Activated T-cell treated with anti-CD3 and anti-CD28 coated beads, Interleukin-2, amount 50 U/mL, for 72 hours (primary cell): ENCODE data around the gene PPP1R1C. TPM values are rescaled to one million over a fixed set of nuclear protein-coding genes. Genes with fewer than 3 reads are reported as not detected.

ENCODE experiments used
- ATAC-seq, 2 donors: fragments of 150-1000 bp; cut with Tn5 transposase; replicated peaks in 1 of 2; 2 replicates each; pipeline ENCODE4 v1.10.0; 2021; ENCODE audit warnings: moderate library complexity in 2 of 2, mild to moderate bottlenecking in 1 of 2
- DNase-seq, 2 donors: peaks; one replicate each; pipeline ENCODE4 v3.0.0; 2021 to 2022; ENCODE audit warnings: mixed read lengths in 1 of 2
- H3K27ac Mint-ChIP-seq: one replicate; pipeline ENCODE4 v1.8.0; 2022; ENCODE audit warnings: mild to moderate bottlenecking, moderate library complexity, mixed read lengths
- H3K27me3 Mint-ChIP-seq: one replicate; pipeline ENCODE4 v1.8.0; 2022; ENCODE audit warnings: low read depth, mixed read lengths
- H3K36me3 Mint-ChIP-seq, 2 donors: one replicate each; pipeline ENCODE4 v1.8.0; 2022; ENCODE audit warnings: mixed read lengths in 2 of 2, mild to moderate bottlenecking in 1 of 2; ENCODE audit not compliant: insufficient read depth in 2 of 2
- H3K4me1 Mint-ChIP-seq: one replicate; pipeline ENCODE4 v1.8.0; 2022; ENCODE audit warnings: low read depth, mixed read lengths
- H3K4me3 Mint-ChIP-seq, 2 donors: one replicate each; pipeline ENCODE4 v1.8.0; 2022; ENCODE audit warnings: mild to moderate bottlenecking in 2 of 2, mixed read lengths in 2 of 2, moderate library complexity in 2 of 2
- H3K9me3 Mint-ChIP-seq, 2 donors: one replicate each; pipeline ENCODE4 v1.8.0; 2022; ENCODE audit warnings: mixed read lengths in 2 of 2
- total RNA-seq, 2 donors: library from RNA; stranded (reverse); gene quantifications; one replicate each; pipeline ENCODE4 v1.2.3, GENCODE V29; 2022

PPP1R1C gene
- total RNA-seq, 2 donors from 2014 or later: not detected

GRCh38 chr2:182066400-182067087 is 80.9 kb downstream of the PPP1R1C start:
- Mint-ChIP-seq H3K27ac (no peak overlapping the region), H3K9me3 (no peaks in the 10 kb centered on the region), H3K4me3 (no peak overlapping the region), H3K36me3 (no peaks in the 10 kb centered on the region), H3K4me1 (no peaks in the 10 kb centered on the region), H3K27me3 (no peaks in the 10 kb centered on the region)
- DNase-seq: no peak
- ATAC-seq: no peak

- no peaks in the 10 kb centered on the region for H3K9me3 Mint-ChIP-seq
- no peak overlapping the region for H3K27ac Mint-ChIP-seq
- no peak overlapping the region for H3K4me3 Mint-ChIP-seq
- H3K27me3 Mint-ChIP-seq: no peaks in the 10 kb centered on the region
- DNase-seq (no peak), ATAC-seq (no peak)
- H3K4me1 Mint-ChIP-seq: no peaks in the 10 kb centered on the region
- H3K36me3 Mint-ChIP-seq: no peaks in the 10 kb centered on the region
Measured at GRCh38 chr2:182067393-182067792, 81.7 kb downstream of the PPP1R1C start.

GRCh38 chr2:182068811-182069210 is 83.2 kb downstream of the PPP1R1C start:
- no peaks in the 10 kb centered on the region for H3K9me3 Mint-ChIP-seq
- ATAC-seq: no peak
- no peak overlapping the region for H3K27ac Mint-ChIP-seq
- DNase-seq: no peak
- no peak overlapping the region for H3K4me3 Mint-ChIP-seq
- H3K36me3 Mint-ChIP-seq: no peaks in the 10 kb centered on the region
- H3K4me1 Mint-ChIP-seq: no peaks in the 10 kb centered on the region
- no peaks in the 10 kb centered on the region for H3K27me3 Mint-ChIP-seq

GRCh38 chr2:182069416-182069815 is 83.8 kb downstream of the PPP1R1C start:
- no peaks in the 10 kb centered on the region for H3K9me3 Mint-ChIP-seq
- ATAC-seq (no peak), DNase-seq (no peak)
- H3K4me1 Mint-ChIP-seq: no peaks in the 10 kb centered on the region
- H3K27me3 Mint-ChIP-seq: no peaks in the 10 kb centered on the region
- H3K4me3 Mint-ChIP-seq: no peak overlapping the region
- no peak overlapping the region for H3K27ac Mint-ChIP-seq
- no peaks in the 10 kb centered on the region for H3K36me3 Mint-ChIP-seq

GRCh38 chr2:182069908-182070307 is 84.3 kb downstream of the PPP1R1C start:
- Mint-ChIP-seq H3K27ac (no peak overlapping the region), H3K36me3 (no peaks in the 10 kb centered on the region), H3K27me3 (no peaks in the 10 kb centered on the region), H3K4me3 (no peak overlapping the region), H3K4me1 (no peaks in the 10 kb centered on the region), H3K9me3 (no peaks in the 10 kb centered on the region)
- DNase-seq (no peak), ATAC-seq (no peak)

GRCh38 chr2:182070736-182071135 is 85.1 kb downstream of the PPP1R1C start:
- Mint-ChIP-seq H3K27me3 (no peaks in the 10 kb centered on the region), H3K27ac (no peak overlapping the region), H3K36me3 (no peaks in the 10 kb centered on the region), H3K9me3 (no peaks in the 10 kb centered on the region), H3K4me1 (no peaks in the 10 kb centered on the region), H3K4me3 (no peak overlapping the region)
- DNase-seq: no peak
- no peak for ATAC-seq

- Mint-ChIP-seq H3K4me1 (no peaks in the 10 kb centered on the region), H3K27me3 (no peaks in the 10 kb centered on the region), H3K27ac (no peak overlapping the region), H3K4me3 (no peak overlapping the region), H3K9me3 (no peaks in the 10 kb centered on the region), H3K36me3 (no peaks in the 10 kb centered on the region)
- ATAC-seq (no peak), DNase-seq (no peak)
Measured at GRCh38 chr2:182072861-182073260, 87.2 kb downstream of the PPP1R1C start.

GRCh38 chr2:182073613-182074012 is 88.0 kb downstream of the PPP1R1C start:
- Mint-ChIP-seq H3K4me3 (no peak overlapping the region), H3K27ac (no peak overlapping the region), H3K27me3 (no peaks in the 10 kb centered on the region), H3K9me3 (no peaks in the 10 kb centered on the region), H3K4me1 (no peaks in the 10 kb centered on the region), H3K36me3 (no peaks in the 10 kb centered on the region)
- ATAC-seq: no peak
- no peak for DNase-seq

GRCh38 chr2:182077023-182077422 is 91.4 kb downstream of the PPP1R1C start:
- Mint-ChIP-seq H3K4me1 (no peaks in the 10 kb centered on the region), H3K27ac (no peak overlapping the region), H3K27me3 (no peaks in the 10 kb centered on the region), H3K9me3 (no peaks in the 10 kb centered on the region), H3K4me3 (no peak overlapping the region), H3K36me3 (no peaks in the 10 kb centered on the region)
- DNase-seq (no peak), ATAC-seq (no peak)

- H3K4me3 Mint-ChIP-seq: no peak overlapping the region
- no peaks in the 10 kb centered on the region for H3K4me1 Mint-ChIP-seq
- H3K9me3 Mint-ChIP-seq: no peaks in the 10 kb centered on the region
- no peaks in the 10 kb centered on the region for H3K27me3 Mint-ChIP-seq
- peak in 1 of 2 donors; percentile 20 for ATAC-seq
- DNase-seq: peak; percentile 11 to 14
- H3K36me3 Mint-ChIP-seq: no peaks in the 10 kb centered on the region
- H3K27ac Mint-ChIP-seq: no peak overlapping the region
Measured at GRCh38 chr2:182077448-182078142, 91.9 kb downstream of the PPP1R1C start.

- Mint-ChIP-seq H3K27ac (no peak overlapping the region), H3K27me3 (peaks cover 6% of the 10 kb centered on the region), H3K36me3 (no peaks in the 10 kb centered on the region), H3K4me1 (no peaks in the 10 kb centered on the region), H3K4me3 (no peak overlapping the region), H3K9me3 (no peaks in the 10 kb centered on the region)
- ATAC-seq: no peak
- no peak for DNase-seq
Measured at GRCh38 chr2:182078988-182079602, 93.4 kb downstream of the PPP1R1C start.

GRCh38 chr2:182080493-182080892 is 94.8 kb downstream of the PPP1R1C start:
- DNase-seq: no peak
- no peak overlapping the region for H3K4me3 Mint-ChIP-seq

GRCh38 chr2:182081602-182082260 is 96.1 kb downstream of the PPP1R1C start:
- peaks cover 6% of the 10 kb centered on the region for H3K27me3 Mint-ChIP-seq
- H3K36me3 Mint-ChIP-seq: no peaks in the 10 kb centered on the region
- H3K9me3 Mint-ChIP-seq: no peaks in the 10 kb centered on the region
- no peak overlapping the region for H3K4me3 Mint-ChIP-seq
- ATAC-seq: no peak
- no peak for DNase-seq
- no peak overlapping the region for H3K27ac Mint-ChIP-seq
- H3K4me1 Mint-ChIP-seq: no peaks in the 10 kb centered on the region

More at GRCh38 chr2:182080493-182080892, 94.8 kb downstream of the PPP1R1C start:
- Mint-ChIP-seq H3K9me3 (no peaks in the 10 kb centered on the region), H3K36me3 (no peaks in the 10 kb centered on the region), H3K4me1 (no peaks in the 10 kb centered on the region), H3K27me3 (peaks cover 6% of the 10 kb centered on the region), H3K27ac (no peak overlapping the region)
- ATAC-seq: no peak
